Activated T-helper 2 cell treated with anti-CD3 and anti-CD28 coated beads, Interferon-gamma antibody, Interleukin-2, Interleukin-4, amounts not matched to agents 10 μg/mL and 5 μg/mL and 100 μg/mL, durations not matched to agents 14 hours and 24 hours and 36 hours (primary cell): Measurements from ENCODE around the gene KCNH1. TPM values are rescaled to one million over a fixed set of nuclear protein-coding genes. Genes with fewer than 3 reads are reported as not detected.

Source experiments
- DNase-seq: peaks from one replicate; pipeline ENCODE4 v3.0.0; 2021; ENCODE audit warnings: low spot score
- H3K27ac Mint-ChIP-seq: one replicate; pipeline ENCODE4 v1.8.0; 2021; ENCODE audit warnings: mixed read lengths
- H3K27me3 Mint-ChIP-seq: one replicate; pipeline ENCODE4 v1.8.0; 2021; ENCODE audit warnings: low read depth, mixed read lengths
- H3K36me3 Mint-ChIP-seq: one replicate; pipeline ENCODE4 v1.8.0; 2021; ENCODE audit warnings: low read depth, mixed read lengths
- H3K4me1 Mint-ChIP-seq: one replicate; pipeline ENCODE4 v1.8.0; 2021; ENCODE audit warnings: low read depth, mixed read lengths
- H3K4me3 Mint-ChIP-seq: one replicate; pipeline ENCODE4 v1.8.0; 2021; ENCODE audit warnings: low read depth, mild to moderate bottlenecking, moderate library complexity, mixed read lengths
- H3K9me3 Mint-ChIP-seq: one replicate; pipeline ENCODE4 v1.8.0; 2021; ENCODE audit warnings: mixed read lengths
- intact Hi-C: fragments of 100-400 bp; cut with micrococcal nuclease; formaldehyde crosslinking; loops from one replicate; pipeline ENCODE4 v1.15.1; 2023
- total RNA-seq: library from RNA; stranded (reverse); gene quantifications from 2 replicates; pipeline ENCODE4 v1.2.3, GENCODE V29; 2022

Gene KCNH1
- total RNA-seq, 1 donor from 2014 or later: not detected

DNA sequence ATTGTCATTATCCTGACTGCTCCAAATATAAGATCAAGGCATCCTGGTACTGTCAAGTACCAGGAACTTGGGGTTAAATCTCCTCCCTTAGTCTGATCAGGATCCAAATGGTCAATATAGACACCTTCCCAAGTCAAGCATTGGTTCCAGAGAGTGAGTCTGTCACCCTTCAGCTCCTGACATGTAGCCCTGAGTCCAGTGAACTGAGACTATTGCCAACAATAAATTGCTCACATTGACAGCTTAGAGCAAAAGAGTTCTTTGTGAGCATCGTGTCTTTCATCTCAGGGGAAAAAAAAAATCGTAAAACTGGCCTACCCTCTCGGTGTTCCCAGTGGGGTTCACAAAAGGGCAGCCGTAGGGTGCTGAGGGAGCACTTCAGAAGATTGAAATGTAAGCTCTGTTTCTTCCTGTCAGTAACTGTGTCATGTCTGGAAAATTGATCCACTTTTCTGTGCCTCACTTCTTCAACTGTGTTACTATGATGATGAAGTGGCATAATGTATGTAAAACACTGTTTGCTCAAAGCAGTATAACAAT, 228.5 kb downstream of the KCNH1 start:
- Mint-ChIP-seq H3K27me3 (peaks cover 6% of the 10 kb centered on the region), H3K9me3 (no peaks in the 10 kb centered on the region), H3K27ac (no peak overlapping the region), H3K4me1 (no peaks in the 10 kb centered on the region), H3K4me3 (no peak overlapping the region), H3K36me3 (no peaks in the 10 kb centered on the region)
- intact Hi-C loops: no loop called here
- DNase-seq: no peak

DNA sequence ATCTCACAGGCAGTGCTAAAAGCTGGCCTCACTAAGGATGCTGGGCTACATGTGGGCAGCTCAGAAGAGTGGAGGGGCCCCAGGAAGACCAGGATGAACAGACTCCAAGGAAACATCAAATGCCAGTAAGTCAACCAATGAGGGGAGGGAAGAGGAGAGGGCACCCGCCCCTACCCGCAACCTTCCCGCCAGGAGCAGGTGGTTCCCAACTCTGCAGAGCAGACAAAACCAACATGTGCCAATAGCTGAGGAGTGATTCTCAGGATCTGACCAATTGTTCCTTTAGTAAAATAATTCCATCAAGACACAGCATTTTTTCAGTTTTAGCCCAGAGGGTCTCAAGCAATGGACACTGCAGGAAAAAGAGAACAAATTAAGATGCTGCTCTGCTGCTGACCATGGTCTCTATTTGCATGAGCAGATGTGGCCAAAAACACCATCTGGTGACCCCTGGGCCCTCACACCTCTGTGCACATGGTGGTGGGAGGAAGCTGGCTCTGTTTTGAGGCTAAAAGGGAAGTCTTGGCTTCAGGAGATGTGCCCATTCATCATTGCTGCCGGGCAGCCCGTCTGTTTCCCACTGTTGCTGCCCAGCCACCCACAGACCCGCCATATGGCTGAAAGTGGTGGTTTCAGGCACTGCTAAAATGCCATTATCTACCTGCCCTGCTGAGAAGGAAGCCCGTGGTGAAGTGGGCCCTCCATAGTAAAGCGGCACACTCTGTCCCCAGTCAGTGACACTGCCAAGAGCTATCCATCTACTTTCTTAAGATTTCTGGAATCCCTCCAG, 231.8 kb downstream of the KCNH1 start:
- H3K27me3 Mint-ChIP-seq: peaks cover 6% of the 10 kb centered on the region
- no peaks in the 10 kb centered on the region for H3K9me3 Mint-ChIP-seq
- H3K36me3 Mint-ChIP-seq: no peaks in the 10 kb centered on the region
- no peak for DNase-seq
- no peak overlapping the region for H3K4me3 Mint-ChIP-seq
- intact Hi-C loops: no loop called here
- no peak overlapping the region for H3K27ac Mint-ChIP-seq
- no peaks in the 10 kb centered on the region for H3K4me1 Mint-ChIP-seq

DNA sequence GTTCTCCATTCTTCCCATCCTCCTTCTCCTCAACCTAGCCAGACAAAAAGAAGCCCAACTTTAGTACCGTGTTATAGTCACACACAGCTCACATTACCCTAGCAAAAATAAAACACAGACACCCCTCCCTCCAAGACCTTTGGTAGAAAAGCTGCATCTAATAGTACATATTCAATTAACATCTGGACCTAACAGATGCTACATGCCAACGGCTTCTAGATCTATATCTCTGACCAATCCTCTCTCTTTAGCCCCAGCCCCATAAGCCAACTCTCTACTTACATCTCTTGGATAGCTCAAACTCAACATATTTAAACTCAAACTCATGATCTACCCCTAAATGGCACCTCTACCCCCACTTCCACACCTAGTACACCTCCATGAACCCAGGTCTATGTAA, 233.1 kb downstream of the KCNH1 start:
- no peak overlapping the region for H3K27ac Mint-ChIP-seq
- H3K9me3 Mint-ChIP-seq: no peaks in the 10 kb centered on the region
- H3K36me3 Mint-ChIP-seq: no peaks in the 10 kb centered on the region
- peaks cover 6% of the 10 kb centered on the region for H3K27me3 Mint-ChIP-seq
- H3K4me1 Mint-ChIP-seq: no peaks in the 10 kb centered on the region
- no peak overlapping the region for H3K4me3 Mint-ChIP-seq
- intact Hi-C loops: no loop called here
- DNase-seq: no peak

DNA sequence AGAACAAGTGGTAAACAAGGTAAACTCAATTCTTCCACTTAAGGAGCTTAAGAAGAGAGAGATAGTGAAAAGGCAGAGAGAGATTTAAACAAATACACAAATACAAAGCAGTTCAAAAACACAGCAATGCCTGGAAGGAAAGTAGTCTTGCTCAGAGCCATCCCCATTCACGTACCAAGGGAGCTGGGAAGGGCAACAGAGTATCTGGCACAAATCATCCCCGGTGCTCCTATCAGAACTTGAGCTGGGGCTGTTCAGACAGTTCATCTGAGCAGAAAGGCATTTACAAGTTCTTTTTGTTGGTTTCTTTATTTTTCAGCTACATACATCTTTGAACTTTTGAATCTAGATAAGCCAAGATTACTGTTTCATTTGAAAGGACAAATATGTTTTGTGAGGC, 233.9 kb downstream of the KCNH1 start:
- Mint-ChIP-seq H3K27me3 (peaks cover 6% of the 10 kb centered on the region), H3K9me3 (no peaks in the 10 kb centered on the region), H3K36me3 (no peaks in the 10 kb centered on the region), H3K4me3 (no peak overlapping the region), H3K4me1 (no peaks in the 10 kb centered on the region), H3K27ac (no peak overlapping the region)
- intact Hi-C loops: no loop called here
- no peak for DNase-seq

DNA sequence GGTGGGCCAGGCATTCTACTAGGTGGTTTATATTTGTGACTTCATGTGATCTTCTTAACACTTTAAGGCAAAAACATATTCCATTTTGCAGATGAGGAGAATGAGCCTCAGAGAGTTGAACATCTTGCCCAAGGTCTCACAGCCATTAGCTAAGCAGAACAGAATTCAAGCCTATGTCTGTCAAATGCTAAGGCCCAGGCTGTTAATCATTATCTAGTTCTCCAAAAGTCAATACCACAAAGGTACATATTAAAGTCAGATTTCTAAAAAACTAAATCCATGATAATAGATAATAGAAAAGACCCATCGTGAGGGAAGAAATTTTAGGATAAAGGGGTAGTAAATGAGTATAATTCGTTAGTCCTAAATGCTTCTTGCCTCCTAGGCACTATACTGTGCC, 234.3 kb downstream of the KCNH1 start:
- no peak for DNase-seq
- Mint-ChIP-seq H3K36me3 (no peaks in the 10 kb centered on the region), H3K9me3 (no peaks in the 10 kb centered on the region), H3K27ac (no peak overlapping the region), H3K4me3 (no peak overlapping the region), H3K4me1 (no peaks in the 10 kb centered on the region), H3K27me3 (peaks cover 6% of the 10 kb centered on the region)
- intact Hi-C loops: no loop called here

DNA sequence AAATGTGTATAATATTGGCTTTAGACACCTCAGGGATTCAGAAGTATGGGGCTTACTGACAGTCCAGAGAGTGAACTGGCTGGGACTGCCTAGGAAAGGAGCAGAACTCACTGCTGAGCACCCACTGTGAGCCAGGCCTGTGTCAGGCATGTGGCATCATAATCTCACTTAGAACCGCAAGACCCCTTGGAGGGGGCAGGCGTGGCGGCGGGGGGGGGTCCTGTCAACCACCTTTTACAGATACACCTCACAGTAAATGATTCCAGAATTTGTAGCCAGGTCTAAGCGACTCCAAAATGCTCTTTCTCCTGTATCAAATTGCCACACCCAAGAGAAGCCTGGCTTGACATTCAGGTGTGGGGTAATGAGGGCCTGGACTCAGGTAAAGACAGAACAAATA, 235.5 kb downstream of the KCNH1 start:
- intact Hi-C loops: no loop called here
- H3K9me3 Mint-ChIP-seq: peaks cover 6% of the 10 kb centered on the region
- H3K4me3 Mint-ChIP-seq: no peak overlapping the region
- no peaks in the 10 kb centered on the region for H3K4me1 Mint-ChIP-seq
- no peaks in the 10 kb centered on the region for H3K36me3 Mint-ChIP-seq
- no peak overlapping the region for H3K27ac Mint-ChIP-seq
- H3K27me3 Mint-ChIP-seq: peaks cover 5% of the 10 kb centered on the region
- DNase-seq: no peak

DNA sequence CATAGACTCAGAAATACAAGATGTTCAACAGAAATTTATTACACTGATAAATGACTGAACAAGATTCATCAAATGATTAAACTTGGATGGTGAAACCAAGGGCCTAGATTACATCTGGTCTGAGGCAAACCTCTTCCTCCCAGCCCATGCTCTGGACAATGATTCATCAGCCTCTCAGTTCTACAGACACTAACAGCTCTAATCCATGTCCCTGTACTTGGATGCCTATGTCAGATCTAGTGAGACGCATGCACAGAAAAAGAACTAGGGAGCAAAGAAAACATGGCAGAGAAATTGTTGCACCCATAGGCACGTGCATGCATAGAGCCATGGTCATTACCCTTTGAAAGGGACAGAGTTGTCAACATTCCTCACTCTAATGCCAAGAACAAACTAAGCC, 250.1 kb downstream of the KCNH1 start:
- intact Hi-C loops: no loop called here
- Mint-ChIP-seq H3K36me3 (no peaks in the 10 kb centered on the region), H3K4me3 (no peak overlapping the region), H3K4me1 (peaks cover 9% of the 10 kb centered on the region), H3K9me3 (no peaks in the 10 kb centered on the region), H3K27me3 (peaks cover 2% of the 10 kb centered on the region), H3K27ac (no peak overlapping the region)
- no peak for DNase-seq

DNA sequence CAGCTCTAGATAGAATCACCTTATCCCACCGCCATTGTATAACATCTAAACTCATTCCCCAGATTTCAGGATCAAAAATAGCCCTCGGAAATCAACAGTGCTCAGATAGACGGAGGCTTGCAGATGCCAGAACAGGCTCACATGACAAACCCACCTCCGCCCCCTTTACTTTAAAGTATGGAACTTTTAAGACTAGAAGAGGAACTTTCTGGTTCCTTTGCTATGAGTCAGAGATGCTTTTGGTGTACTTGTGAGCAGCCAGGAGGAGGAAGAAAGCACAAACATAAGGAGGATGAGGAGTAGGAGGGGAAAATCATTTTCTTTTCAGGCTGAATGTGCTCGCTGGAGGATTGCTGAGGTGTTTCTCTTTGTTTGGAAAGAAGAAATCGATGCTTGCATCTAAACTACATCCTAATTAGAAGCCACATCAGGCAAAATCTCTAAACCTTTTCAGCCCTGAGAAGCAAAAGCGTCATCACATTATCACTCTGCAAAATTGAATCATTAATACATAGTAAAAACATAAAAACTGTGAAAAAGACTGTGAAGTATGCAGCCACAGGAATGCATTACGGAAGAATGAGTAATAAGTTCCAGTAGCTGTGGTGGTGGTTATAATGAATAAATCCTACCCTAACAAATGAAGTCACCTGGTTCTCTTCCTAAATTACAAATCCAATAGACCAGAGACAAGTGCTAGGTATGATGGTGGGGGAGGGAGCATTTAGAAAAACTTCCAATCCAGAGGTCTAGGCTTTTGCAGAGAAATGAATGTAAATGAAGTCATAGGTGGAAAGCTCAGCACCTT, 251.3 kb downstream of the KCNH1 start:
- no peaks in the 10 kb centered on the region for H3K36me3 Mint-ChIP-seq
- peaks cover 8% of the 10 kb centered on the region for H3K27me3 Mint-ChIP-seq
- no peak overlapping the region for H3K4me3 Mint-ChIP-seq
- H3K9me3 Mint-ChIP-seq: no peaks in the 10 kb centered on the region
- peak overlapping the region; percentile 6 for H3K27ac Mint-ChIP-seq
- intact Hi-C loops: no loop called here
- DNase-seq: no peak
- peaks cover 9% of the 10 kb centered on the region for H3K4me1 Mint-ChIP-seq

DNA sequence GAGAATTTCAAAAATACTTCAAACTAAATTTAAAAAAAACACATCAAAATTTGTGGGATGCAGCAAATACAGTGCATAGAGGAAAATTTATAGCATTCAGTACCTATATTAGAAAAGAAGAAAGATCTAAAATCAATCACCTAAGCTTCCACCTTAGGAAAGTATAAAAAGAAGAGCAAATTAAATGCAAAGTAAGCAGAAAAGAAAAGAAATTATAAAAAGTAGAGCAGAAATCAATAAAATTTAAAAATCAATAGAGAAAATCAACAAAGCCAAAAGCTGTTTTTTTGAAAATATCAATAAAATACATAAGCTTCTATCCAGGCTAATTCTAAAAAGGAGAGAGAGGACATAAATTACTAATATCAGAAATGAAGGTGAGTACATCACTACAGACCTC, 255.4 kb downstream of the KCNH1 start:
- no peak for DNase-seq
- no peaks in the 10 kb centered on the region for H3K36me3 Mint-ChIP-seq
- no peaks in the 10 kb centered on the region for H3K9me3 Mint-ChIP-seq
- intact Hi-C loops: no loop called here
- H3K4me3 Mint-ChIP-seq: no peak overlapping the region
- no peak overlapping the region for H3K27ac Mint-ChIP-seq
- H3K27me3 Mint-ChIP-seq: peaks cover 8% of the 10 kb centered on the region
- peaks cover 6% of the 10 kb centered on the region for H3K4me1 Mint-ChIP-seq

DNA sequence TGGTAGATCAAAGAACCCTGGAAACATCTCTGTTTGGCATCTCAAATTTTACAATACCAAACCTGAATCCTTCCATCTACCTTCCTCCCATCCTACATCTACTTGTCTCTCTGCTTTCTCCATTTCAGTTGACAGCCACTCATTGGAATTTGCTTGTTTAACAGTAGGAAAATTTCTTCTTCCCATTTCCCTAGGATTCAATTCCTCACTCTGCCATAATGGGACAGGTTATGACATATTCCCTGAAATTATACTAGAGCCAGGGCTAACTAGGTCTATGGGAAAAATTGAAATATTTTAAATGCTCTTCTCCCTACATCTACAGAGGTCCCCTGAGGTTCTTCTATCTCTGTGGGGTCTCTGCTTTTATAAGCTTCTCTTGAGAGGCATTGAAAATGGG, 257.7 kb downstream of the KCNH1 start:
- H3K9me3 Mint-ChIP-seq: peaks cover 6% of the 10 kb centered on the region
- no peak overlapping the region for H3K4me3 Mint-ChIP-seq
- no peak for DNase-seq
- intact Hi-C loops: no loop called here
- H3K36me3 Mint-ChIP-seq: no peaks in the 10 kb centered on the region
- H3K27ac Mint-ChIP-seq: no peak overlapping the region
- peaks cover 8% of the 10 kb centered on the region for H3K27me3 Mint-ChIP-seq
- no peaks in the 10 kb centered on the region for H3K4me1 Mint-ChIP-seq

DNA sequence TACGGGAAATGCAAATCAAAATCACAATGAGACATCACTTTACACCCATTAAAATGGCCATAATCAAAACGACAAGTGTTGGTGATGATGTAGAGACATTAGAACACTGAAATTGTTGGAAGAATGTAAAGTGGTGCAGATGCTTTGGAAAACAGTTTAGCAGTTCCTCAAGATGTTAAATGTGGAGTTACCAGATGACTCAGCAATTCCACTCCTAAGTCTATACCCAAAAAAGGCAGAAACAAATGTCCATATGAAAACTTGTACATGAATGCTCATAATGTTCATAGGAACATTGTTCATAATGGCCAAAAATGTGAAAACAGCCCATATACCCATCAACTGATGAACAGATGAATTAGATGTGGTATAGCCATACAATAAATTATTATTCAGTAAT, 267.4 kb downstream of the KCNH1 start:
- Mint-ChIP-seq H3K9me3 (peaks cover 9% of the 10 kb centered on the region), H3K4me3 (no peak overlapping the region), H3K27ac (no peak overlapping the region), H3K27me3 (peaks cover 2% of the 10 kb centered on the region), H3K36me3 (no peaks in the 10 kb centered on the region), H3K4me1 (no peaks in the 10 kb centered on the region)
- no peak for DNase-seq
- intact Hi-C loops: no loop called here

DNA sequence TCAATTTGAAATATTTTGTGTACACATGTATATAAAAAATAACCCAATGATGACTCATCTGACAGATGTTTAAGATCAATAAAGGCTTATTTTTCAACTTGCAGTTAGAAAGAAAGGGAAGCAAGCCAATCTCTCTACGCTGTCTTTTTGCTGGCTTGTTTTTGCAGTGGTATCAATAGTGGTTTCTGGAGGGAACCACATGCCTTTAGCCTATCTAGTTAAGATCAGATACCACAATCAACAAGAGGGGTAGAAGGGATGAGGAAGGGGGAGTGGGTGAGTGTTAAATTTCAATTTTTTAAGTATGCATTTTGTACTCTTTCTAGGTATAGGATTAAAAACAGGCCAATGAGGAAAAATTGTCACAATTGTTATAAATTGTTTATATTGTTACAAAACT, 276.2 kb downstream of the KCNH1 start:
- H3K27me3 Mint-ChIP-seq: peaks cover 2% of the 10 kb centered on the region
- no peak for DNase-seq
- intact Hi-C loops: no loop called here
- H3K36me3 Mint-ChIP-seq: no peaks in the 10 kb centered on the region
- H3K9me3 Mint-ChIP-seq: no peaks in the 10 kb centered on the region
- H3K4me1 Mint-ChIP-seq: no peaks in the 10 kb centered on the region
- H3K4me3 Mint-ChIP-seq: no peak overlapping the region
- no peak overlapping the region for H3K27ac Mint-ChIP-seq

DNA sequence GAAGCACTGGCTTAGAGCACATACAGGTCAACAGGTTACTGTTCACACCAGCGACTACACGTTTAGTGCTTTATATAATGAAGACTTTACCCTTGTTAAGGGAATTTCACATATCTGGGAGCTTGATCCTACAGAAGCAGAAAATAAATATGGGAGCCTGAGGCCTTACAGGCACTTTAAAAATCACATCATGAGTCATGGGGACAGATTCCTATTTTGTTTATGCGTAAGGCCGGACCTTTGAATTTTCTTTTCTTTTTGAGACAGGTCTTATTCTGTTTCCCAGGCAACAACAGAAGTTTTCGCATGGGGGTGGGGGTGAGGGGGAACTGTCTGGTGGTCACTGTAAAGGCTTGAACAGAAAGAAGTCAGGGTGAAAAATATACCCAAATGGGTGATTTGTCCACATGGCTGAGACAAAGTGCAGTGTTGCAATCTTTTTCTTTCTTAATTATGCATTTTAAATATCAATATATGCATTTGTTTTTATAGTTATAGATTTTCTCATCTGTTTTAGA, 276.7 kb downstream of the KCNH1 start:
- H3K4me3 Mint-ChIP-seq: no peak overlapping the region
- no peaks in the 10 kb centered on the region for H3K36me3 Mint-ChIP-seq
- H3K27me3 Mint-ChIP-seq: peaks cover 2% of the 10 kb centered on the region
- intact Hi-C loops: no loop called here
- no peak overlapping the region for H3K27ac Mint-ChIP-seq
- DNase-seq: no peak
- no peaks in the 10 kb centered on the region for H3K4me1 Mint-ChIP-seq
- H3K9me3 Mint-ChIP-seq: no peaks in the 10 kb centered on the region
